ENCODE data around the gene WDR44.

DNA sequence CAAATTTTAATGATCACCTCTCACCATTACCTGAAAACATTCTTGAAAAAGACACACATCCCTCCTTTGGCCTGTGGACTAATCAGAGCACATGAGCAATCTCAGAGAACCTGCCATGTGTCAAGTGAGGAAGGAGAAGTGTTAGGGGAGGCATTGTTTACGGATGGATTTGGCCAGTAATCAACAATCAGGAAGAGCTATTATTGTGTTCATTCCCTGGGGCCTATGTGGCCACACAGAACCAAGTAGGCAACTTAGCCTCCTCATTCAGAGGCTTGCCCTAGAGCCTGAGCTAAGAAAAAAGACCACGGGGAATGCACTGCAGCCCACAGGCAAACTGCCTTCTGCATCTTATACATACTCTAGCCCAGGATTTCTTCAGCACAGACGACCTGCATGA lies 109.1 kb downstream of the WDR44 start:
- TF ChIP-seq, protein P1, sequence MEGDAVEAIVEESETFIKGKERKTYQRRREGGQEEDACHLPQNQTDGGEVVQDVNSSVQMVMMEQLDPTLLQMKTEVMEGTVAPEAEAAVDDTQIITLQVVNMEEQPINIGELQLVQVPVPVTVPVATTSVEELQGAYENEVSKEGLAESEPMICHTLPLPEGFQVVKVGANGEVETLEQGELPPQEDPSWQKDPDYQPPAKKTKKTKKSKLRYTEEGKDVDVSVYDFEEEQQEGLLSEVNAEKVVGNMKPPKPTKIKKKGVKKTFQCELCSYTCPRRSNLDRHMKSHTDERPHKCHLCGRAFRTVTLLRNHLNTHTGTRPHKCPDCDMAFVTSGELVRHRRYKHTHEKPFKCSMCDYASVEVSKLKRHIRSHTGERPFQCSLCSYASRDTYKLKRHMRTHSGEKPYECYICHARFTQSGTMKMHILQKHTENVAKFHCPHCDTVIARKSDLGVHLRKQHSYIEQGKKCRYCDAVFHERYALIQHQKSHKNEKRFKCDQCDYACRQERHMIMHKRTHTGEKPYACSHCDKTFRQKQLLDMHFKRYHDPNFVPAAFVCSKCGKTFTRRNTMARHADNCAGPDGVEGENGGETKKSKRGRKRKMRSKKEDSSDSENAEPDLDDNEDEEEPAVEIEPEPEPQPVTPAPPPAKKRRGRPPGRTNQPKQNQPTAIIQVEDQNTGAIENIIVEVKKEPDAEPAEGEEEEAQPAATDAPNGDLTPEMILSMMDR (conservative IDR thresholded peaks at IDR 0.05): no peak
- TF ChIP-seq ZFX (IDR thresholded peaks at IDR 0.05): no peak

Data from C4-2B (cell line).